Cerebellar nuclear complex (tissue), 1 donor: ENCODE results near the gene SYT15B.
"Not testable (repeated sequence)": the region's sequence is repeated elsewhere in the genome, so short reads cannot be mapped to it uniquely, and the experiment has no call there.

Experiments used
- DNase-seq, 2 experiments: peaks; one replicate each; lab custom pipeline; 2025; lab: John Stamatoyannopoulos, UW

Gene SYT15B

GRCh38 chr10:47725740-47726139 is 37.7 kb downstream of the SYT15B start:
- not testable (repeated sequence) for DNase-seq

GRCh38 chr10:47725047-47725446 is 38.3 kb downstream of the SYT15B start:
- DNase-seq, result not testable (repeated sequence)

DNA sequence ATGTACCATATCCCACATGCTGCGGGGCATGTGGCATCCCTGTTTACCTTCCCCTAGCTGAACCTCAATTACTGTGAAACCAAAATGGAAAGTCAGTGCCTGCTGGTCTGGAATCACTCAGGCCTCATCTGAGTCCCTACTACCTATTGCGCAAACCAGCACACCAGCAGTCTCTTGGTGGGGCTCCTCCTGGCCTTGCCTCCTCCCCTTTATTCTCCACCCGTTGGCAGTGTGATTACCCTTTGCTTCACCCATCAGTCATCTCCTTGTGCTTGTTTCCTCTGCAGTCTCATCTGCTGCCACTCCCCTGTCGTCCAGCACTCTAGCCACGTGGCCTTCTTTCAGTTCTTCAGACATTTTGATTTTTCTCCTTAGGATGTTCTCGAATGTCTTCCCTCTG is 39.3 kb downstream of the SYT15B start:
- DNase-seq, result not testable (repeated sequence)

- DNase-seq, result not testable (repeated sequence)
These were observed 40.0 kb downstream of the SYT15B start for GRCh38 chr10:47723362-47723761.

DNA sequence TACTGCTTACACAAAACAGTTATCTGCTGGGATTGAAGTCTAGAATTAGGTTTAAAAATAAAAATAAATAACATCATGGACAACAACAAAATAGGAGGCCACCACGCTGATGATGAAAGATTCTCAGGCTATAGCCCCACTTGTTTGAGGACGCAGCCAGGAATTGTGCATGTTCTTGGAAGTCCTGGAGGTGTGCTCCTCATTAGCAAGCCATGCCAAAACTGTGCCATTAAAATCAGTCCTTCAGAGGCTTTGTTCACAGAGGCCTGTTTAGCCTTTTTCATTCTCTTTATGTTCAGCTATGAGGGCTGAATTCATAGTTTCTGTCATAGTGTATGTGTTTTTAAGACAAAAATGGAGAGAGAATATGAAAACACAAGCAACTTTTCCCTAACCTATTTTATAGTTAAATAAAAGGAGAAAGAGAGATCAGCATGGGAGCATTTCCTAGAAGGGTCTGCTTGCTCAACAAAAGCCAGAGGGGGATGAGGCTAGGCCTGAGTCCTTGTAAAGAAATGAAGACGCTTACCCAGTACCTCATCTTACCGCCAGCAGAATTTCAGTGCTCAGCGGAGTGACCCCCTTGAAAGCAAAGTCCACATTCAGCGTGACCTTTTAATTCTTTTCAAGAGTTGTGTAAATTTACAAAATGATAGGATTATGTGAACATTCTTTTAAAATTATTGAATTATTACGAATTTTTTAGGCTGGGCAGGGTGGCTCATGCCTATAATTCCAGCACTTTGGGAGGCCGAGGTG is 46.2 kb downstream of the SYT15B start:
- DNase-seq, result not testable (repeated sequence)
